Vagina (tissue), 2 donors: ENCODE data around the gene PHLDB2. TPM values are rescaled to one million over a fixed set of nuclear protein-coding genes. Genes with fewer than 3 reads are reported as not detected.
A peak's percentile ranks its signal among the peaks of the same experiment; 100 is the strongest.

Experiments used
- DNase-seq, 2 donors: peaks; one replicate each; pipeline ENCODE4 v3.0.0-alpha.2; 2017; ENCODE audit errors: extremely low spot score in 2 of 2
- H3K27ac ChIP-seq: fragments of 200-600 bp; sonication (generic); one replicate; pipeline ENCODE4 v1.5.1; 2019
- H3K27me3 ChIP-seq: fragments of 200-600 bp; sonication (generic); one replicate; pipeline ENCODE4 v1.5.1; 2019
- H3K36me3 ChIP-seq, 2 donors: fragments of 200-600 bp; sonication (generic); one replicate each; pipeline ENCODE4 v1.5.1; 2017 to 2019
- H3K4me1 ChIP-seq: fragments of 200-600 bp; sonication (generic); one replicate; pipeline ENCODE4 v1.5.1; 2019
- H3K4me3 ChIP-seq, 2 donors: fragments of 200-600 bp; sonication (generic); 1 replicate in 1 of 2; 2 replicates in 1 of 2; pipeline ENCODE4 v1.5.1; 2016 to 2019
- H3K9me3 ChIP-seq: fragments of 200-600 bp; sonication (generic); one replicate; pipeline ENCODE4 v1.5.1; 2019
- CTCF ChIP-seq, 3 experiments: fragments of 450-650 bp in 2 of 3; fragments of 200-600 bp in 1 of 3; sonication (generic) in 1 of 3; IDR thresholded peaks; one replicate each; pipeline ENCODE4 v1.5.1; 2017 to 2019; ENCODE audit warnings: antibody characterized with exemption in 3 of 3, mild to moderate bottlenecking in 2 of 3, moderate library complexity in 2 of 3
- POLR2A ChIP-seq, 2 donors: fragments of 450-650 bp; IDR thresholded peaks; one replicate each; pipeline ENCODE4 v1.6.1; 2017; ENCODE audit warnings: antibody characterized with exemption in 2 of 2, mild to moderate bottlenecking in 2 of 2, moderate library complexity in 2 of 2
- POLR2AphosphoS5 ChIP-seq, 2 donors: sonication (generic); formaldehyde crosslinking; IDR thresholded peaks; one replicate each; pipeline ENCODE4 v1.9.0; 2017; ENCODE audit warnings: antibody characterized with exemption in 2 of 2, mild to moderate bottlenecking in 2 of 2, low read depth in 1 of 2; ENCODE audit not compliant: insufficient read depth in 1 of 2
- intact Hi-C: fragments of 100-400 bp; cut with DNase I; formaldehyde crosslinking; loops from one replicate; pipeline ENCODE4 v1.15.1; 2023
- total RNA-seq: library from RNA; depleted of rRNA; stranded (reverse); fragments of >200 nt; gene quantifications from one replicate; pipeline ENCODE4 v1.2.3, GENCODE V29; 2016

The PHLDB2 gene
- total RNA-seq, 1 donor from 2014 or later = 66.8 TPM

GRCh38 chr3:111978583-111979433, 119.7 kb downstream of the PHLDB2 start, which contains the start of gene ABHD10:
Gene ABHD10 (plus strand): TSS chr3:111979026. CDS start chr3:111979062, 36 bp downstream.
- no peaks in the 10 kb centered on the region for H3K9me3 ChIP-seq
- no peaks in the 10 kb centered on the region for H3K36me3 ChIP-seq
- TF ChIP-seq POLR2A (IDR thresholded peaks at IDR 0.05) (peak in 1 of 2 donors; percentile 93), CTCF (IDR thresholded peaks at IDR 0.05) (no peak), POLR2AphosphoS5 (IDR thresholded peaks at IDR 0.05; ENCODE audit: insufficient read depth in 1 of 2, low read depth in 1 of 2) (peak; percentile 97 to 99)

GRCh38 chr3:111979434-111980038, 120.5 kb downstream of the PHLDB2 start:
- Histone ChIP-seq H3K27ac (peak overlapping the region; percentile 88), H3K27me3 (no peaks in the 10 kb centered on the region), H3K4me3 (peak overlapping the region; percentile 95), H3K36me3 (no peaks in the 10 kb centered on the region), H3K4me1 (peaks cover 30% of the 10 kb centered on the region), H3K9me3 (no peaks in the 10 kb centered on the region)
- no peak for DNase-seq
- intact Hi-C loops = no loop called here
- TF ChIP-seq POLR2AphosphoS5 (IDR thresholded peaks at IDR 0.05; ENCODE audit: insufficient read depth in 1 of 2, low read depth in 1 of 2) (no peak), CTCF (IDR thresholded peaks at IDR 0.05) (no peak), POLR2A (IDR thresholded peaks at IDR 0.05) (no peak)

More at GRCh38 chr3:111978583-111979433, 119.7 kb downstream of the PHLDB2 start, which contains the start of gene ABHD10:
- intact Hi-C loops = no loop called here
- H3K27ac ChIP-seq = peak within 1 kb of the TSS; percentile 88
- peak; percentile 93 to 95 for DNase-seq
- H3K4me1 ChIP-seq = peaks cover 30% of the 10 kb centered on the region
- H3K27me3 ChIP-seq = no peaks in the 10 kb centered on the region
- H3K4me3 ChIP-seq = peak within 1 kb of the TSS; percentile 95

GRCh38 chr3:111980716-111981456, 121.8 kb downstream of the PHLDB2 start:
- TF ChIP-seq POLR2AphosphoS5 (IDR thresholded peaks at IDR 0.05; ENCODE audit: insufficient read depth in 1 of 2, low read depth in 1 of 2) (no peak), CTCF (IDR thresholded peaks at IDR 0.05) (no peak), POLR2A (IDR thresholded peaks at IDR 0.05) (no peak)
- Histone ChIP-seq H3K4me3 (no peak overlapping the region), H3K27me3 (no peaks in the 10 kb centered on the region), H3K9me3 (no peaks in the 10 kb centered on the region), H3K36me3 (no peaks in the 10 kb centered on the region), H3K4me1 (peaks cover 30% of the 10 kb centered on the region), H3K27ac (no peak overlapping the region)
- no peak for DNase-seq
- intact Hi-C loops = no loop called here

GRCh38 chr3:111981457-111981763, 122.3 kb downstream of the PHLDB2 start:
- Histone ChIP-seq H3K36me3 (peaks cover 0 to 3% of the 10 kb centered on the region in 2 donors), H3K9me3 (no peaks in the 10 kb centered on the region), H3K27me3 (no peaks in the 10 kb centered on the region), H3K4me1 (peaks cover 30% of the 10 kb centered on the region), H3K4me3 (no peak overlapping the region), H3K27ac (no peak overlapping the region)
- intact Hi-C loops = no loop called here
- no peak for DNase-seq
- TF ChIP-seq POLR2A (IDR thresholded peaks at IDR 0.05) (no peak), POLR2AphosphoS5 (IDR thresholded peaks at IDR 0.05; ENCODE audit: insufficient read depth in 1 of 2, low read depth in 1 of 2) (no peak), CTCF (IDR thresholded peaks at IDR 0.05) (no peak)
